Tibial nerve (tissue), 4 donors: ENCODE measurements around the gene MEN1. TPM values are rescaled to one million over a fixed set of nuclear protein-coding genes. Genes with fewer than 3 reads are reported as not detected.

Experiments
- DNase-seq, 2 donors: peaks; one replicate each; pipeline ENCODE4 v3.0.0-alpha.2; 2019; ENCODE audit warnings: low spot score in 2 of 2
- H3K27ac ChIP-seq, 4 donors: fragments of 200-600 bp; sonication (generic) in 3 of 4; one replicate each; pipeline ENCODE4 v1.5.1; 2017 to 2019; ENCODE audit warnings: mild to moderate bottlenecking in 1 of 4
- H3K27me3 ChIP-seq, 2 donors: fragments of 200-600 bp; sonication (generic) in 1 of 2; one replicate each; pipeline versions ENCODE4 v1.5.1 to v1.6.0; 2017 to 2019
- H3K36me3 ChIP-seq, 3 donors: fragments of 200-600 bp; sonication (generic); one replicate each; pipeline ENCODE4 v1.5.1; 2018 to 2019
- H3K4me1 ChIP-seq, 4 donors: fragments of 200-600 bp; sonication (generic) in 3 of 4; one replicate each; pipeline ENCODE4 v1.5.1; 2017 to 2019
- H3K4me3 ChIP-seq, 4 donors: fragments of 200-600 bp; sonication (generic) in 3 of 4; one replicate each; pipeline ENCODE4 v1.5.1; 2017 to 2019; ENCODE audit warnings: mild to moderate bottlenecking in 1 of 4, moderate library complexity in 1 of 4
- H3K9me3 ChIP-seq, 4 donors: fragments of 200-600 bp; sonication (generic) in 3 of 4; one replicate each; pipeline ENCODE4 v1.5.1; 2017 to 2019
- EP300 ChIP-seq, 2 donors: sonication (generic); formaldehyde crosslinking; IDR thresholded peaks; one replicate each; pipeline ENCODE4 v1.6.1; 2017; ENCODE audit warnings: antibody characterized with exemption in 2 of 2, mild to moderate bottlenecking in 1 of 2
- POLR2A ChIP-seq, 2 donors: fragments of 450-650 bp; IDR thresholded peaks; one replicate each; pipeline ENCODE4 v1.6.1; 2017; ENCODE audit warnings: antibody characterized with exemption in 2 of 2, mild to moderate bottlenecking in 2 of 2, moderate library complexity in 2 of 2
- WGBS, 2 donors: methylation state at CpG; one replicate each; pipeline ENCODE4 v1.1.5; 2018; 5-methylcytosine and 5-hydroxymethylcytosine counted together
- total RNA-seq, 4 donors: library from RNA; depleted of rRNA; stranded (reverse); fragments of >200 nt; gene quantifications; one replicate each; pipeline ENCODE4 v1.1.0, GENCODE V29; 2016
- TF ChIP-seq, protein P1 (sequence below), 5 experiments: fragments of 200-600 bp in 3 of 5; fragments of 450-650 bp in 2 of 5; sonication (generic) in 3 of 5; IDR thresholded peaks; one replicate each; pipeline ENCODE4 v1.5.1; 2016 to 2019; ENCODE audit warnings: antibody characterized with exemption in 5 of 5, mild to moderate bottlenecking in 3 of 5, moderate library complexity in 2 of 5

The MEN1 gene
- total RNA-seq, 4 donors from 2014 or later: 15.3 to 30.9 (median 19.7) TPM

DNA sequence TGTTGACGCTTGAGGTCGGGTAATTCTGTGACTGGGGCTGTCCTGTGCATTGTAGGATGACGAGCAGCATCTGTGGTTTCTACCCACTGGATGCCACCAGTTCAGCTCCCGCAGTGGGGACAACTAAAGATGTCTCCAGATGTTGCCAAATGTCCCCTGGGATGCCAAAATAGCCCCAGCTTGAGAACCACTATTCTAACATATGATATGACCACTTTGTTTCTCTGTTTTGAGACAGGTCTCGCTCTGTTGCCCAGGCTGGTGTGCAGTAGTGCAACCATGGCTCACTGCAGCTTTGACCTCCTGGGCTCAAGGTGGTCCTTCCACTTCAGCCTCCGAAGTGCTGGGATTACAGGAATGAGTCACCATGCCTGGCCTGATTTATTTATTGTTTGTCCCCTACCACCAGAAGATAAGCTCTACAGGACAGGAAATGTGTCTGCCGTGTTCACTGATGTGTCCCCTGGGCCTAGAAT, 4.4 kb upstream of the MEN1 start:
- Histone ChIP-seq H3K4me1 (peaks cover 0 to 8% (median 2%) of the 10 kb centered on the region in 4 donors), H3K27ac (no peak overlapping the region), H3K27me3 (no peaks in the 10 kb centered on the region), H3K9me3 (no peaks in the 10 kb centered on the region), H3K36me3 (no peaks in the 10 kb centered on the region), H3K4me3 (no peak overlapping the region)
- TF ChIP-seq, protein P1, sequence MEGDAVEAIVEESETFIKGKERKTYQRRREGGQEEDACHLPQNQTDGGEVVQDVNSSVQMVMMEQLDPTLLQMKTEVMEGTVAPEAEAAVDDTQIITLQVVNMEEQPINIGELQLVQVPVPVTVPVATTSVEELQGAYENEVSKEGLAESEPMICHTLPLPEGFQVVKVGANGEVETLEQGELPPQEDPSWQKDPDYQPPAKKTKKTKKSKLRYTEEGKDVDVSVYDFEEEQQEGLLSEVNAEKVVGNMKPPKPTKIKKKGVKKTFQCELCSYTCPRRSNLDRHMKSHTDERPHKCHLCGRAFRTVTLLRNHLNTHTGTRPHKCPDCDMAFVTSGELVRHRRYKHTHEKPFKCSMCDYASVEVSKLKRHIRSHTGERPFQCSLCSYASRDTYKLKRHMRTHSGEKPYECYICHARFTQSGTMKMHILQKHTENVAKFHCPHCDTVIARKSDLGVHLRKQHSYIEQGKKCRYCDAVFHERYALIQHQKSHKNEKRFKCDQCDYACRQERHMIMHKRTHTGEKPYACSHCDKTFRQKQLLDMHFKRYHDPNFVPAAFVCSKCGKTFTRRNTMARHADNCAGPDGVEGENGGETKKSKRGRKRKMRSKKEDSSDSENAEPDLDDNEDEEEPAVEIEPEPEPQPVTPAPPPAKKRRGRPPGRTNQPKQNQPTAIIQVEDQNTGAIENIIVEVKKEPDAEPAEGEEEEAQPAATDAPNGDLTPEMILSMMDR (IDR thresholded peaks at IDR 0.05): no peak
- no peak for TF ChIP-seq EP300 (IDR thresholded peaks at IDR 0.05)
- no peak for TF ChIP-seq POLR2A (IDR thresholded peaks at IDR 0.05)
- WGBS, 2 donors: 63 to 70% methylated on average over 7 of the region's 7 CpGs
- DNase-seq: no peak

DNA sequence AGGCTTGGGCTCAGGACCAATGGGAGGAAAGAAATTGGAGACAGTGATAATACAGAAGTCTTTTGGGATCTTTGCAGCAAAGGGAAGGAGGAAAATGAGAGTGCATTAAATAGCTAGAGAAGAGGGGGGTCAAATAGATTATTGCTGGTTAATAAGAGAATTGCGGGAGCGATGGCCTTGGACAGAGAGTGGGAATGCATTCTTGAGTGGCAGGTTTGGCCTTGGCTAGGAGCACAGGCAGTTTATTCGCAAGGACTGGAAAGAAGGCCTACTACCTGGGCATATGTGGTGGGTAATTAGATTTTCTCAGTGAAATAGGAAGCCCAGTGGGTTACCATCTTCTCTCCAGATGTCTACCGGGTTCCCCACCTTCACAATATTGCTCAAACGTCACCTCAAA, 3.5 kb upstream of the MEN1 start:
- Histone ChIP-seq H3K27me3 (no peaks in the 10 kb centered on the region), H3K9me3 (no peaks in the 10 kb centered on the region), H3K27ac (no peak overlapping the region), H3K4me3 (no peak overlapping the region), H3K4me1 (peaks cover 0 to 17% (median 9%) of the 10 kb centered on the region in 4 donors), H3K36me3 (no peaks in the 10 kb centered on the region)
- 80 to 85% methylated on average over 5 of the region's 5 CpGs for WGBS, 2 donors
- DNase-seq: no peak
- TF ChIP-seq EP300 (IDR thresholded peaks at IDR 0.05) (no peak), POLR2A (IDR thresholded peaks at IDR 0.05) (no peak)
- TF ChIP-seq, protein P1 (IDR thresholded peaks at IDR 0.05): no peak

DNA sequence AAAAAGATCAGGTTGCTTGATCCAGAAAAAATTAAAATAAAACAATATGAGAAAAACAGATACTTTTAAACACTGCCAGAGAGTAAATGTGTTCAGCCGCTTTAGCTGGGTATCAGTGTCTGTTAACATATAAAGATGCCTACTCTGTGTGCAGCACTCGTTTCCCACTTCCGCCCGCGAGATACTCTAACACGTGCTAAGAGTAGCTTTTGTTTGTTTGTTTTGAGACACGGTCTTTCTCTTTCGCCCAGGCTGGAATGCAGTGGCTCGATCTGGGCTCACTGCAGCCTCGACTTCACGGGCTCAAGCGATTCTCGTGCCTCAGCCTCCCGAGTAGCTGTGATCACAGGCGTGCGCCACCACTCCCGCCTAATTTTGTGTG, 531 bp upstream of the MEN1 start:
- 51 to 54% methylated on average over 17 of the region's 17 CpGs for WGBS, 2 donors

DNA sequence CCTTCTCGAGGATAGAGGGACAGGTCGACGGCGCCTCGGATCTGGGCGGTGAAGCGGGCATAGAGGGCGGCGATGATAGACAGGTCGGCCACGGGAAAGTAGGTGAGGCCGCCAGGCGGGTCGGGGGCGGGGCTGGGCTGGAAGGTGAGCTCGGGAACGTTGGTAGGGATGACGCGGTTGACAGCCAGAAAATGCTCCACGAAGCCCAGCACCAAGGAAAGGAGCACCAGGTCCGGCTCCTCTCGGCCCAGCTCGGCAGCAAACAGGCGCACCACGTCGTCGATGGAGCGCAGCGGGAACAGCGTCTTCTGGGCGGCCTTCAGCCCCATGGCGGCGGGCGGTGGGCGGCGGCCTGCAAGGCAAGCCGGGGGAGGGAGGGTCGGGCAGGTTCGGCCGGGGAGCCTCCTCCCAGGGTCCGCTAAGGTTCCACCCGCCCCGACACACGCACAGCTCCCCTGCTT, 540 bp downstream of the MEN1 start:
- Histone ChIP-seq H3K27me3 (no peaks in the 10 kb centered on the region), H3K9me3 (no peaks in the 10 kb centered on the region), H3K27ac (peak overlapping the region in 3 of 4 donors; percentile 70 to 81 (median 77)), H3K4me3 (peak overlapping the region; percentile 47 to 74 (median 69)), H3K4me1 (peaks cover 0 to 26% (median 9%) of the 10 kb centered on the region in 4 donors), H3K36me3 (peaks cover 0 to 37% (median 0%) of the 10 kb centered on the region in 3 donors)
- no peak for DNase-seq
- TF ChIP-seq, protein P1 (IDR thresholded peaks at IDR 0.05): no peak
- TF ChIP-seq POLR2A (IDR thresholded peaks at IDR 0.05) (no peak), EP300 (IDR thresholded peaks at IDR 0.05) (no peak)
- 3 to 6% methylated on average over 20 to 28 of the region's 44 CpGs for WGBS, 2 donors

More for the DNA sequence above, 531 bp upstream of the MEN1 start:
- no peaks in the 10 kb centered on the region for H3K27me3 ChIP-seq
- peaks cover 0 to 25% (median 9%) of the 10 kb centered on the region in 4 donors for H3K4me1 ChIP-seq
- peak in 1 of 2 donors; percentile 8 for DNase-seq
- H3K36me3 ChIP-seq: peaks cover 0 to 26% (median 0%) of the 10 kb centered on the region in 3 donors
- H3K27ac ChIP-seq: peak overlapping the region in 3 of 4 donors; percentile 32 to 81 (median 70)
- H3K4me3 ChIP-seq: peak overlapping the region; percentile 47 to 74 (median 69)
- no peaks in the 10 kb centered on the region for H3K9me3 ChIP-seq
- TF ChIP-seq, protein P1 (IDR thresholded peaks at IDR 0.05): no peak
- TF ChIP-seq POLR2A (IDR thresholded peaks at IDR 0.05) (no peak), EP300 (IDR thresholded peaks at IDR 0.05) (no peak)

DNA sequence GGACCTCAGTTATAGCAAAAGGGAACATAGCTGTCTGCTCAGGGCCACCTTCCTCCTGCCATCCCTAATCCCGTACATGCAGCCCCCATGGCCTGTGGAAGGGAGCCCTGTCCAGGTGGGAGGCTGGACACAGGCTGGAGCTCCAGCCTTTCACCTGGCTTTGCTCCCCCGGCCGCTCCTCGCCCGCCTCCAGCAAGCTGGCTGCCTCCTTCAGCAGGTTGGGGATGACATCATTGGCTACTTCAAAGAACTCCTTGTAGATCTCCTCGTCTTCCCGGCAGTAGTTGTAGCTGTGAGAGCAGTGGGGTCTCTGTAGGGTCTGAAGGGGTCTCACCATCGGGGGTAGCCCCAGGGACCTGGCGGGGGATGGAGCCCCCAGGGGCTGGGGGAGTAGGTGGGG, 4.9 kb downstream of the MEN1 start:
- Histone ChIP-seq H3K27ac (no peak overlapping the region), H3K4me3 (no peak overlapping the region), H3K4me1 (peaks cover 0 to 50% (median 22%) of the 10 kb centered on the region in 4 donors), H3K27me3 (no peaks in the 10 kb centered on the region), H3K36me3 (peaks cover 0 to 42% (median 0%) of the 10 kb centered on the region in 3 donors), H3K9me3 (no peaks in the 10 kb centered on the region)
- TF ChIP-seq POLR2A (IDR thresholded peaks at IDR 0.05) (no peak), EP300 (IDR thresholded peaks at IDR 0.05) (no peak)
- TF ChIP-seq, protein P1 (IDR thresholded peaks at IDR 0.05): no peak
- DNase-seq: no peak
- WGBS, 2 donors: 87 to 89% methylated on average over 7 to 8 of the region's 9 CpGs
